Activated T-cell treated with anti-CD3 and anti-CD28 coated beads, Interleukin-2, amount 50 U/mL, for 48 hours (primary cell): ENCODE results near the gene MTA1.

Experiments
- DNase-seq, 2 experiments: peaks; one replicate each; pipeline ENCODE4 v3.0.0-alpha.2; 2020

MTA1 gene

GRCh38 chr14:105411017-105411941 lies 8.3 kb upstream of the MTA1 start:
- DNase-seq: peak in 1 of 2 experiments; percentile 54

- DNase-seq: no peak
Measured at GRCh38 chr14:105411985-105412770, 7.4 kb upstream of the MTA1 start.

GRCh38 chr14:105412771-105413543 lies 6.7 kb upstream of the MTA1 start:
- DNase-seq: no peak

- DNase-seq: no peak
Measured at GRCh38 chr14:105413544-105413886, 6.1 kb upstream of the MTA1 start.

- peak; percentile 80 to 86 for DNase-seq
Measured at GRCh38 chr14:105414456-105415371, 4.9 kb upstream of the MTA1 start.

- no peak for DNase-seq
Measured at GRCh38 chr14:105415481-105416428, 3.9 kb upstream of the MTA1 start.

- DNase-seq: no peak
Measured at GRCh38 chr14:105416671-105417070, 3.0 kb upstream of the MTA1 start.

GRCh38 chr14:105417690-105418121 lies 1.9 kb upstream of the MTA1 start:
- no peak for DNase-seq

GRCh38 chr14:105418269-105419194 lies 1.1 kb upstream of the MTA1 start:
- no peak for DNase-seq

- peak in 1 of 2 experiments; percentile 36 for DNase-seq
Measured at GRCh38 chr14:105420101-105420973, 710 bp downstream of the MTA1 start.

- no peak for DNase-seq
Measured at GRCh38 chr14:105420974-105421674, 1.5 kb downstream of the MTA1 start.

- no peak for DNase-seq
Measured at GRCh38 chr14:105421723-105422615, 2.3 kb downstream of the MTA1 start.

GRCh38 chr14:105422695-105423487 lies 3.3 kb downstream of the MTA1 start:
- no peak for DNase-seq

GRCh38 chr14:105423488-105424195 lies 4.0 kb downstream of the MTA1 start:
- no peak for DNase-seq

- no peak for DNase-seq
Measured at GRCh38 chr14:105424861-105425260, 5.2 kb downstream of the MTA1 start.
